ENCODE measurements around the gene NEUROG3.
"Not testable (repeated sequence)": the region's sequence is repeated elsewhere in the genome, so short reads cannot be mapped to it uniquely, and the experiment has no call there.

Gene NEUROG3

DNA sequence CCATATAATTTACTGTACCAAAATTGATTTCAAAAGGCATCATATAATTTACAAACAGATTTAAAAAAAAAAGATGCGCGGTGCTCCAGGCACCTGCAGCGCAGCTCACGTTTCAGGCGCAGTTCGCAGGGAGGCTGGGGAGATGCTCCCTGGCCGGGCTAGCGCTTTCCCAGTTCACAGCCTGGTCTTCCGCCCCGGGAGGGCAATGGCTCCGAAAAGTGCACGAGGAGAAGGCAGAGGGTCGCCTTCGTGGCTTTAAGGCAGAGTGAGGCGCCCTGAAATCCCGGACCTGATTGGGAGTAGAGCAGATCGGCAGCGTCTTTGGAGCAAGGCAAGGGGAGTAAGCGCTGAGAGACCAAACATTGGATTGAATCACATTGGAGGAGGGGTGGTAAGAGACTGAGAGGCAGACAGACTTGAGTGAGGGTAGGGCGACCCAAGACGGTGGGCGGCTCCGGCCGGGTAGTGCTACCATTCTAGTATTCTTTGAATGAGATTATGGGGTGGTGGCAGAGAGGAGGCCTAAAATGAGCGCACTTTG lies 1.5 kb downstream of the NEUROG3 start:
- no peak for DNase-seq

DNA sequence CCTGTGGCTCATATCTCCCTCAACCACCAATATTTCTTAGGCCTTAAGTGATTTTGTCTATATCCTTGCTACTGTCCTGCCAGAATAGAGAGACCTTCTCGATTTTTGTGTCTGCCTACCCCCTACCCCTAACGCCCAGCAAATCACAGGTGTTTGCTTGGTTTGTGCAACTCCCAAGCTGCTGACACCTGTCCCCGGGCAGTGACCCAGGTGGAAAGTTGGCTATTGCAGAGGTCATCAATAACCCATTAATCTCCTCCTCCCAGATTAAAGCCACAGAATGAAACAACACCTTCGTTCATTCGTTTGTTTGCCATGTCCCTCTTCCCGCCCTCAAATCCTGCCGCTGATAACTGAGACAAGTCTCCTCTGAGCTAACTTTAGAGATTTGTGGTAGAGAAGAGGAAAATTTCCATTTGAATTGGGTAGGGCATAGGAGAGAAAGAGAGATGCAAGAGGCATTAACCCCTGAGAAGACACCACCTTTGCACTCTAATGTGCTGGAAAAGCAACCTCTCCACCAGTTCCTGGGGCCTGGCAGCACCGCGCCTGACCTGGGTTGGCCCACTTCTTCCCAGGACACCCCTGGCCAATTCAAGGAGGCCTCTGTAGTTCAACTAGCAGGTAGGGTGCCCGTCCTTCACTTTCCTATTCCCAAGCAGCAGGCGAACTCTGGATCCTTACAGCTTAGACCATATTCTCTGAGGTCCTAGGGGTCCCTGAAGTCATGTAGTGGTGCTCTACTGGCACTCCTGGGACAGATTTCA lies 3.0 kb downstream of the NEUROG3 start:
- DNase-seq, result no peak

DNA sequence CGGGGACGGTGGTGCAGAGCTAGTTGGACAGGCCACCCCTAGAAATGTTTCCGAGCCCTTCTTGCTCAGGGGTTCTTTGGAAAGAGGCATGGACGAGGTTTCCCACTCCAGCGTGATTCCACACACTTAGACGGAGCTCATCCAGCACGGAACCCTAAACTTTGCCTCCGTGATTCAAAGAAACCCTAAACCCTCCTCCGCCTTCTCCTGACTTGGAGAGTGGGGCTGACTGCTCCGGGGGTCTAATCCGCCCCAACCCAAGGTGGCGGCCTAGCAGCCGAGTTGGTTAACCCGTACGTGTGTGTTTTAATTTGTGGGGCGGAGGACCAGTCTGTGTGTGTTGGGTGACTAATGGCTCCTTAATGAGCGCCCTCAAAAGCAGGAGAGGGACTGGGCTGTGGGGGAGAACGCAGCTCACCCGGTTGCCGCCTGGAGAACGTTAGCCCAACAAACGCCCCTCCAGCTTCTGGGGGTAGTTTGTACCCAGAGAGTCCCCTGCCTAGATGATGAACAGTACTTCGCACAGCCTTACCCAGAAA lies 3.8 kb downstream of the NEUROG3 start:
- no peak for DNase-seq

DNA sequence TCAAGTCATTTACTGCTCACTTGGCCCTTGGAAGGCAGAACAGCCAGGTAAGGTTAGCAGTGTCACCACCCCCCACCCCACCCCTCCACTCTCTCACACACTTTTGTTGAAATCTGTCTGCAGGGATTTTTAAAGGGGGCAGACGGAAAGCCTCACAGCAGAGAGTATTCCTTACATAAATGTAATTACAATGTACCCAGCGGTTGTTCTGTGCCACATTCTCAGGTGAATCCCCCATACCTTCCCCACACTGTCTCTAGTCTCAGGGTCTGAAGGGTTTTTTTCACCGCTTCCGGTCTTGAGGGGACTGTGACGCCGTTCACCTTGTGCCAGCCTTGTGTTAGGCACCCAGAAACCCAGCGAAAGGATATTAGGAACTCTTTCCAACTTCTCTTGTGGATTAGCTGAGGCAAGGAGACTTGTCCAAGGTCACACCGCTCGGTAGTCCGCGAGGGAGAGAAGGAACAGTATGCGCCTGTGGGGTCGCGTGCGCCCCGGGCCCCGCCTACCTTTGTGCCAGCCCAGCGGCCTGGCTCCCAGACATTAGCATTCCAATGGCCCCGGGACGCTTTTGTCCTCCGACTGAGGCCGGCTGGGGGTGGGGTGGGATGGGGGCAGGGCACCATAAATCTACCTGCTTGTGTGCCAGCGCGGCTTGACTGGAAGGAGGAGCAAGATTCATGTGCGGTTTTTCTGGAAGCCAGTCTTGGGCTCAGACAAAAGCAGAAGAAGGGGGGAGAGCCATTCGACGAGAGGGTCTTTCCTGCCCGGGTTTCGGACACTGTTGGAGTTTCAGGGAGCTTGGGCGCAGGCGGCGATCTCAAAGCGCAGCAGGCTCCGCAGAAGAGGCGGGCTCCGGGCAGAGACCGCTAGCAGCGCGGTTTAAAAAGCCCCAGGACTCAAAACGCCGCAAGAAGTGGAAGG lies 4.5 kb downstream of the NEUROG3 start:
- DNase-seq, result no peak

DNA sequence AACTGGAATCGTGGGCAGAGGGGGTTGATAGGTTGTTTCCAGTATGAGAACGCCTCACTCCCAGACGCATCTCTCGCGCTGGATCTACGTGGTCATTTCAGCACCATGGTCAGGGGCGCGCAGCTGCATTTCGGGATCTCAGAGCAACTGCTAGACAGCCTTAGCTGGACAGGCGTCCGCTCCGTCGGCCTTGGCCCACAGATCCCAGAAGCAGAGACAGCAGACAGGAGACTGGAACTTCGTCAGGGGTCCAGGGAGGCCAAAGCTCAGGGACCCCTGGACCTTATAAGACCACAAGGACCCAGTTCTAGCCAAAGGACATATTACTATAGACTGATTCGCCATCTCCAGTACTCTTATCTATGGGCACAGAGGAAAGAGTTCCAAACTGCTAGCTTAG lies 5.3 kb downstream of the NEUROG3 start:
- DNase-seq, result no peak

DNA sequence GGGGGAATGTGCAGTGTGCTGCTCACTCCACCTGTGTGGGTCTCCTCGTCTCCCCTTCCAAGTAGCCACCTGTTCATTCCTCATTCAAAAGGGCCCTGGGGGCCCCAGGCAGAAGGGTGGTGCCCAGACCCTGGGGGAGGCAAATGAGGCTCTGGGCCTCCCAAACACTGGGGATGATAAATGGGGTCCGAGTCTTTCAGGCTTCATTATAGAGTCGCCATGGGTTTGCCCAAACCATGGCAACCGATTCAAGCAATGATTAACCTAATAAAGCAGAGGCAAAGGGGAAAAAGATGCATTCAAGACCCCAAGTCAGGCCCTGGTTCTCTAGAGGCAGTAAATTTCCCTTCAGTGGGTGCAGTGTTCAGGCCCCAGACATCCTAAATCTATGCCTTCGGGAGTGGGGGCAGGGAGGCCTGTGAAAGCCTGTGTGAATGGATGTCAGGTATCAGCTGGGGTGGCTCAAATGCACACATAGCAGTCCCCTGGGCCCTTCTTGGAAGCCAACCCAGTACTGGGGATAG lies 10.4 kb downstream of the NEUROG3 start:
- DNase-seq, result no peak

DNA sequence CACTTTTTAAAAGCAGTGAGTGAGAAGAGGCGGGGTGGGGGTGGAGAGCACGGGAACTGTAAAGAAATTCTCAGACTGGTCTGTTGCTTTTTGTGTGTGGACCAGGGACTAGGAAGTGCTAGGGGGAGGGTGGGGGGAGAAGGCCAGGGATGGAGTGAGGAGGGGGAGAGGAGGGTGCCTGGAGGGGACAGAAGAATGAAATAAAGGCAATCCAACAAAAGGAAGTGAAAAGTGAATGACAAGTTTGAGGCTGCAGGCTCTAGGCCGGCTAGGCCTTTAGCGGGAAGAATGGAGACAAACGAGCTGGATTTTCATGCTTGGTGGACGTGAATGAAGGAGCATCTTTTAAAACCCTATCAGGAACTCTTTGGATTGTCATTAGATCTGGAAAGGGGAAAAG lies 13.7 kb downstream of the NEUROG3 start:
- no peak for DNase-seq

DNA sequence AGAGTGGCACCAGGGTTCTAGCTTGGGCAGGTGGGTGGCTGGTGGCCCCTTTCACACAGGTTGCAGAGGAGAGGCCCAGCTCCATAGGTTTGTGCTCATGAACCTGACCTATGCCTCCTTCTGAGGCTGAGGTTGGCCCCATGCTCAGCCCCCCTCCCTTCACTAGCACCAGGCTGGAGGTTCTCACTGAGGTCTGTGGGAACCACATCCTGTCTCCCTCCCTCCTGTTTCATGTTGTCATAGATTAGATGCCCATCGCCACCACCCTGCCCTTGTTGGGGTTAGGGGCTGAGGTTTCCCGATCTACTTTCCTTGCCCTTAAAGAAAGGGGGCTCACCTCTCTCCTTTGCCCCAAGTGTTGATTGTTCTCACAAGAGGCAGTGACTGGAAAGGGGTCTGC lies 14.7 kb downstream of the NEUROG3 start:
- DNase-seq, result no peak

DNA sequence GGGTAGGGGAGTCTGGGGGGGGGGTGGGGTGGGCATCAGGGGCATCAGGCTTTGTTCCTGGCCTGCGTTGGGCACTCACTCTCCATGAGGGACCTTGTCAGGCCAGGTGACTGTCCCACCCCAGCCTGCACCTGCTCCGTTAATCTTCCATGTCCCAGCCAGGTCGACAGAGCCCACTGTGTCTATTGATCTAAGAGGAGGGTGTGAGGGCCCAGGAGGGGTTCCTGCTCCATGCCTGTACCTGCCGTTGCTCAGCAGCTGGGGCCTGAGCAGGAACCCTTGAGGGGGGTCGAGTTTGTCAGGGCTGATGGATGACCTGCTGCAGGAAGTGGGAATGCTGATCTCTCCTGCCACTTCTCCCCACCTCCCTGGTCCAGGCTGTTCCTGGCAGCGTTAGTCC lies 18.6 kb downstream of the NEUROG3 start:
- no peak for DNase-seq

DNA sequence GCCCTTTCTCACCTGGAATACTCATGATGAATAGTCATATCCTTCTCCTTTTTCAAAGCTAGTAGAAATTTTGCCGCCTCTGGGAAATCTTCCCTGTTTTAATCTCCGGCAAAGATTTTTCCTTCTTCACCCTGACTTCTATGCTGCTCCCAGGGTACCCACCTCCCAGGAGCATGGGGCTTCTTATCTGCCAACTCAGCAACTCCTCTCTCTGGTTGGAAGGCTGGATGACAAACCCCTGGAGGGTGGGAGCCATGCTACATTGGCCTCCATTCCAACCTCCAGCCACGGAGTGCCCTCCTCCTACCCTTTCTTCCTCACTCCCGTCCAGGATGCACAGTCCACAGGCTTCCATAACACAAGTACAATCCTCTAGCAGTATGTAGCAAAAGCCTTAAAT lies 19.9 kb downstream of the NEUROG3 start:
- DNase-seq, result no peak

DNA sequence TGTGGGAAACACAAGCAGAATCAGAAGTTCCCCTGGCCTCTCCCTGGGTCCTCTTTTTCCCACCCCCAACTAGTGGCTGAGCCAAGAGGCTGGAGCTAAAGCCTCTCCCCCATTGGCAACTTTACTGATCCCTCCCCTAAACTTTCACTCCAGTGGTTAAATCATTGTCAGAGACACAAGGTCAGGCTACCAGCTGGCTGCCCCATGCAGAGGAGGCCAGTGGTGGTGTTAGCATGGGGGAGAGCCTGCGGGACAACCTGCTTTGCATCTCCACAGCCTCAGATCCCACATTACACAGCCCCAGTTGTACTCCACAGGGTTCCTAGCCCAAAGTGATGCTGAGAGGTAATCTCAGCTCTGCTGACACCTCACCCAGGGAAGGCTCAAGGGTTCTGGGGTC lies 21.0 kb downstream of the NEUROG3 start:
- no peak for DNase-seq

DNA sequence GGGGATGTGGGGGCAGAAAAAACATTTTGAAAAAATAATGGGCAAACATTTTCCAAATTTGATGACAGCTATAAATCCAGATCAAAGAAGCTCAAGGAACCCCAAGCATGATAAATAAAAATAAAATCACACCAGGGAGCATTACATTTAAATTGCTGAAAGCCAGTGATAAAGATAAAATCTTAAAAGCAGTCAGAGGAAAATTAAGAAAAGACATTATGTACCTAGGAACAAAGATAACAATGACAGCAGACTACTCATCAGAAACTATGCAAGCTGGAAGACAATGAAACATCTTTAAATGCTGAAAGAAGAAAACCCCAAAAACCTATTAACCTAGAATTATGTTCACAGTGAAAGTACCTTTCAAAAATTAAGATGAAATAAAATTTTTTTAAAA lies 23.3 kb downstream of the NEUROG3 start:
- no peak for DNase-seq

DNA sequence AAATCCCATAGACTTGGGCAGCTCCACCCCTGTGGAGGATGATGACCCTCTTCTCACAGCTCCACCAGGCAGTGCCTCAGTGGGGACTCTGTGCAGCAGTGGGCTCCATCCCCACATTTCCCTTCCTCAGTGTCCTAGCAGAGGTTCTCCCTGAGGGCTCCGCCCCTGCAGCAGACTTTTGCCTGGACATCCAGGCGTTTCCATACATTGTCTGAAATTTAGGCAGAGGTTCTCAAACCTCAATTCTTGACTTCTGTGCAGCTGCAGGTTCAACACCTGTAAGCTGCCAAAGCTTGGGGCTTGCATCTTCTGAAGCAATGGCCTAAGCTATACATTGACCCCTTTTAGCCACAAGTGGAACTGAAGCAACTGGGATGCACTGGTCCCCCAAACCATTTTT lies 31.8 kb downstream of the NEUROG3 start:
- no peak for DNase-seq

DNA sequence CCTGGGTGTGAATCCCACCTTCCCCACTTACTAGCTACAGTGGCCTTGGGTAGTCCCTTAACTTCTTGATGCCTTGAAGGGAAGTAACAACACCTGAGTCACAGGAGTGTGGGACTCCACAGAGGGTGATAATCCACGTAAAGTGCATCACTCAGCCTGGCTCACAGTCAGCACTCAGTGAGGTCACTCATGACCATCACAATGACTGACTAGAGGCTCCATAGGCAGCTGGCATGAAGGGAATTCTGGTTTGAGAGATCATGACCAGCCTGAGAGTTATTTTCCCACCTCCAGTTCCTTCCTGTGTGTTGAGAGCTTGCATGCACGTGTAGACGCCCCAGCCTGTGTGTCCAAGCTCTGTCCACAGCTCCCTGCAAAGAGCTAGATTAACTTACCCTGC lies 34.8 kb downstream of the NEUROG3 start:
- no peak for DNase-seq

DNA sequence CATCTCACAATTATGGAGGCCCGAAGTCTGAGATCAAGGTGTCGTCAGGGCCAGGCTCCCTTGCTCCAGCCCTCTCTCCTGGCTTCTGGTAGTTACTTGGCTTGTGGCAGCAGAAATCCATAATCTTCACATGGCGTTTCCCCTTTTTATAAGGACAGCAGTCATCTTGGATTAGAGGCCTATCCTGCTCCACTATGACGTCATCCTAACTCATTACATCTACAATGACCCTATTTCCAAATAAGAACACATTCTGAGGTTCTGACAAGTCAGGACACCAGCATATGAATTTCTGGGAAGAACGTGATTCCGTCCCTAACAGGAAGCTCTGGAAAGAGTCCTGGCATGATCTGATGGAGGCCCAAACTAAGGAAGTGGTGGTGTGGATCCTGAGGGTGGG lies 35.8 kb downstream of the NEUROG3 start:
- DNase-seq, result no peak

DNA sequence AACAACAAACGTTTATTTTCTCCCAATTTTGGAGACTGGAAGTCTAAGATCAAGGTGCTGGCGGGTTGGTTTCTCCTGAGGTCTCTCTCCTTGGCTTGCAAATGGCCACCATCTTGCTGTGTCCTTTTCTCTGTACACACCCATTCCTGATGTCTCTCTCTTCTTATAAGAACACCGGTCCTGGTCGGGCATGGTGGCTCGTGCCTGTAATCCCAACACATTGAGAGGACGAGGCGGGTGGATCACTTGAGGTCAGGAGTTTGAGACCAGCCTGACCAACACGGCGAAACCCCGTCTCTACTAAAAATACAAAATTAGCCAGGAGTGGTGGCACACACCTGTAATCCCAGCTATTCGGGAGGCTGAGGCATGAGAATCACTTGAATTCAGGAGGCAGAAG lies 36.7 kb downstream of the NEUROG3 start:
- DNase-seq, result not testable (repeated sequence)

DNA sequence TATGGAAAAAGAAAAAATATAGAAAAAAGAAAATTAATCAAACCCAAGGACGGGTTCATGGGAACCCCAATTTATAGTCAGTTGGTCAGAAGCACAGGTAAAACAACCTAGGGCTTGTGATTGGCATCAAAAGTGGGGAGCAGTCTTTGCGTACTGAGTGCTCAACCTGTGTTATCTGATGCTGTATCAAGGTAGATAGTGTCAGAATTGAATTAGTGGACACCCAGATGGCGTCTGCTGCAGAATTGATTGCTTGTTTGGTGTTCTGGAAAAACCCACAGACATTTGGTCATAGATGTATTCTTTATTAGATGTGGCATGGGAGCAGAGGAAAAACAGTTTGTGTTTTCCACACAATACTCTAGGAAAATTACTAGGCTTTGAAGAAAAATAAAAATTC lies 39.6 kb downstream of the NEUROG3 start:
- DNase-seq, result no peak

DNA sequence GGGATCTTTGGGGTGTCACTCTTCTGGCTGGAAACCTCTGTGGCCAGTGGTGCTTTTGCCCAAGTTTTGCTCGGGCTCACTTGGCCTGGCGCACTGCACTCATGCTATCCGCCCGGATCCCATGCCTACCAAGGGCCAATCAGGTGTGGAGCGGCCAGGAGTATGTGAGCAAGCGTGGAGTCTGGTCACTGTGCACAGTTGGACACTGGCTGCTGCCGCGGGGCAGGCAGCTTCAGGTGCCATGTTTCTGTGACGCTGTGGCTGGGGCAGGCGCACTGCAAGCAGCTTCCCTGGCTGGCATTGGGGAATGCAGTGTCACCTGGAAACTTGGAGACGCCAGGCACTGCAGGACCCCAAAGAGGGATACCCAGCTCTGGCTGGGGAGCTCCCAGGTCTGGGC lies 45.3 kb downstream of the NEUROG3 start:
- DNase-seq, result no peak

Data from NCI-H187 (cell line).